ENCODE results near the gene SCUBE3. TPM values are rescaled to one million over a fixed set of nuclear protein-coding genes. Genes with fewer than 3 reads are reported as not detected.

SCUBE3 gene
- total RNA-seq, 2 donors from 2014 or later, result 2.0 to 3.4 TPM

DNA sequence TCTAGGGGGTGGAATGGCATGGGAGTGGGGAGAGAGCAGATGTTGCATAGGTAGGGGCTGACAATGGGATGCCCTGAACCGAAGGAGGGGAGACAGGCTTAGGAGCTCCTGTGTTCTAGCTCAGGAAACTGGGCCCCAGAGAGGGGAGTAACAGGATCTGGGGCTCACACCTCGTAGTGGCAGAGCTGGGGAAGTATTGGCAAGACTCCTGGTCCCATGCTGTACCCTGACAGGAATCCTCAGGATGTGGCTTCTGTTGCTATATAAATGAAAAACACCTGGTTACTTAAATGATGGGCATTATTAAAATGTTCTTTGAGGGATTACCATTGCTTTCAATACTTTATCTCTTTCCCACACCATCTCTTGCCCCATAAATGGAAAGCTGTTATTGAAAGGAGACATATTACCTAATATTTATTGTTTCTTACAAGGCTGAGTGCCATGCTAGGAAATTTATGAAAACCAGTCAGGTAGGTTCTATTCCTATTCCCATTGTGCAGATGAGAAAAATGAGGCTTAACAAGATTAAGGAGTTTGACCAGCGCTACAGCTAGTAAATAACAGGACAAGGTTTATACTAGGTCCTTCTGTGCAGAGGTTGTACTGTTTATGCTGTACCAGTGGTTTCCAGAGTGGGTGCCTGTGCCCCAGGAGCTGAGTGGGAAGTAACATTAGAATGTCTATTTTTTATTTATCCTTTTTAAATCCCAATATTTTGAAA lies 37.3 kb upstream of the SCUBE3 start:
- WGBS, result 64% methylated on average over 3 of the region's 3 CpGs
- no peak for DNase-seq (ENCODE audit: low spot score)
- Histone ChIP-seq H3K4me3 (no peak overlapping the region), H3K36me3 (no peaks in the 10 kb centered on the region), H3K27ac (no peak overlapping the region), H3K27me3 (replicated peaks; ENCODE audit: insufficient read depth) (no peaks in the 10 kb centered on the region), H3K9me3 (no peaks in the 10 kb centered on the region), H3K4me1 (replicated peaks) (no peaks in the 10 kb centered on the region)
- intact Hi-C loops (cut with DNase I), result no loop called here
- TF ChIP-seq POLR2A (IDR thresholded peaks at IDR 0.05) (no peak), CTCF (IDR thresholded peaks at IDR 0.05) (no peak), POLR2AphosphoS5 (IDR thresholded peaks at IDR 0.05) (no peak)

GRCh38 chr6:35177157-35177556 lies 36.6 kb upstream of the SCUBE3 start:
- Histone ChIP-seq H3K4me3 (no peak overlapping the region), H3K36me3 (no peaks in the 10 kb centered on the region), H3K27me3 (replicated peaks; ENCODE audit: insufficient read depth) (no peaks in the 10 kb centered on the region), H3K9me3 (no peaks in the 10 kb centered on the region), H3K27ac (no peak overlapping the region), H3K4me1 (replicated peaks) (no peaks in the 10 kb centered on the region)
- intact Hi-C loops (cut with DNase I), result no loop called here
- 82% methylated on average over 3 of the region's 3 CpGs for WGBS
- no peak for DNase-seq (ENCODE audit: low spot score)
- no peak for TF ChIP-seq CTCF (IDR thresholded peaks at IDR 0.05)
- TF ChIP-seq POLR2A (IDR thresholded peaks at IDR 0.05), result no peak
- no peak for TF ChIP-seq POLR2AphosphoS5 (IDR thresholded peaks at IDR 0.05)

DNA sequence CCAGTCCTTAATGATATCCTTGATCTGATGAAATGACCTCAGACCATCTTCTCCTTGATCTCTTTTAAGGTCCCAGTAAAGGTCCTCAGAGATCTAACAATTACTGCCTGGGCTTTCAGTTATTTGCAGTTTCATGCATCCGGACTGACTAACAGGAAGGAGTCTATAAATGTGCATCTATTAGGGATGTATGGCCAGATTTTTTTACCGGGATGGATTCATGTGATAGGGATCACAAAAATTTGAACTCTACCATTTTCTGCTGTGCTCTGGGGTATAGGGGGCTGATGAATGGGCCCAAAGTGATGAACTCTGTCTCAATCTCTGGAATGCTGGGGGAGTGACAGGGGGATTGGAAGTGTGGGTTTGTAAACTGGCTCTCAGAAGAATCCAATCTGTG lies 36.2 kb upstream of the SCUBE3 start:
- WGBS, result 77% methylated on average over 2 of the region's 2 CpGs

GRCh38 chr6:35178012-35178411 lies 35.7 kb upstream of the SCUBE3 start:
- no peaks in the 10 kb centered on the region for H3K4me1 ChIP-seq (replicated peaks)

More for the DNA sequence above, 36.2 kb upstream of the SCUBE3 start:
- DNase-seq (ENCODE audit: low spot score), result no peak
- H3K4me1 ChIP-seq (replicated peaks), result no peaks in the 10 kb centered on the region
- H3K9me3 ChIP-seq, result no peaks in the 10 kb centered on the region
- TF ChIP-seq POLR2AphosphoS5 (IDR thresholded peaks at IDR 0.05) (no peak), CTCF (IDR thresholded peaks at IDR 0.05) (no peak), POLR2A (IDR thresholded peaks at IDR 0.05) (no peak)
- no peaks in the 10 kb centered on the region for H3K27me3 ChIP-seq (replicated peaks; ENCODE audit: insufficient read depth)
- H3K27ac ChIP-seq, result no peak overlapping the region
- H3K36me3 ChIP-seq, result no peaks in the 10 kb centered on the region
- no peak overlapping the region for H3K4me3 ChIP-seq
- intact Hi-C loops (cut with DNase I), result no loop called here

More at GRCh38 chr6:35178012-35178411, 35.7 kb upstream of the SCUBE3 start:
- no peak overlapping the region for H3K27ac ChIP-seq
- H3K36me3 ChIP-seq, result no peaks in the 10 kb centered on the region
- TF ChIP-seq CTCF (IDR thresholded peaks at IDR 0.05) (no peak), POLR2A (IDR thresholded peaks at IDR 0.05) (no peak), POLR2AphosphoS5 (IDR thresholded peaks at IDR 0.05) (no peak)
- WGBS, result 91% methylated on average over 2 of the region's 2 CpGs
- H3K9me3 ChIP-seq, result no peaks in the 10 kb centered on the region
- no peak overlapping the region for H3K4me3 ChIP-seq
- DNase-seq (ENCODE audit: low spot score), result no peak
- intact Hi-C loops (cut with DNase I), result no loop called here
- no peaks in the 10 kb centered on the region for H3K27me3 ChIP-seq (replicated peaks; ENCODE audit: insufficient read depth)

Data from prostate gland (tissue), 2 donors.